GM12873 (cell line): ENCODE data around the gene OSBPL3.

Source experiments
- TF ChIP-seq, protein P1 (sequence below): IDR thresholded peaks from 2 replicates; pipeline ENCODE4 v1.5.1; 2012; ENCODE audit warnings: low read depth, mild to moderate bottlenecking, moderate library complexity, low read length, control low read depth; ENCODE audit not compliant: insufficient read depth; ENCODE audit errors: missing control alignments

Gene OSBPL3

DNA sequence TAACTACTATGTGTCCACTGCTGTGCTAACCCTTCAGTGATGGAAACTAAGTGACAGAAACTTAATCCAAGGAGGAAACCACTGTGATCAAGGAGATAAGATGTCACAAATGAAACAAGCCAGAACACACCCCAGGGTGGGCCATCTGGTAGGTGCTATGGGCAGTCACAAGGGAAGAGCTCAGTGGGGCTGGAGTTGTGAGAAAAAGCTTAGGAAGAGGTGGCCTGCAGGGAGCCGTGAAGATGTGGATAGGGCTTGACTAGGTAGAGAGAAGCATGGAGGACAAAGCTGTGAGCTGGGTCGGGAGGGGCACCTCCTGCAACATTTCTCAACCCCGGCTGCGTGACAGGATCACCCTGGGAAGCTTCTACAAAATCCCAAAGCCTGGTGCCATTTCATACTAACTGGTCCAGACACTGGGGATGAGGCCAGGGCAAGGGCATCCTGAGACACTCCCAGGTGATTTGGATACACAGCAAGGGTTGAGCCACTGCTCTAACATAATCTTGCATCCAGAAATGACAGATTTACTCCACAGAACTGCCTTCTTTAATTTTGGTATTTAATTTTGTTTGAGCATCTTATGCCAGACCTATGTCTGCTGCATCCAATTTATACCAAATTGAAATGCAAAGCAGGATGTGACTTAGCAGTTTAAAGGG lies 69.3 kb downstream of the OSBPL3 start:
- TF ChIP-seq, protein P1, sequence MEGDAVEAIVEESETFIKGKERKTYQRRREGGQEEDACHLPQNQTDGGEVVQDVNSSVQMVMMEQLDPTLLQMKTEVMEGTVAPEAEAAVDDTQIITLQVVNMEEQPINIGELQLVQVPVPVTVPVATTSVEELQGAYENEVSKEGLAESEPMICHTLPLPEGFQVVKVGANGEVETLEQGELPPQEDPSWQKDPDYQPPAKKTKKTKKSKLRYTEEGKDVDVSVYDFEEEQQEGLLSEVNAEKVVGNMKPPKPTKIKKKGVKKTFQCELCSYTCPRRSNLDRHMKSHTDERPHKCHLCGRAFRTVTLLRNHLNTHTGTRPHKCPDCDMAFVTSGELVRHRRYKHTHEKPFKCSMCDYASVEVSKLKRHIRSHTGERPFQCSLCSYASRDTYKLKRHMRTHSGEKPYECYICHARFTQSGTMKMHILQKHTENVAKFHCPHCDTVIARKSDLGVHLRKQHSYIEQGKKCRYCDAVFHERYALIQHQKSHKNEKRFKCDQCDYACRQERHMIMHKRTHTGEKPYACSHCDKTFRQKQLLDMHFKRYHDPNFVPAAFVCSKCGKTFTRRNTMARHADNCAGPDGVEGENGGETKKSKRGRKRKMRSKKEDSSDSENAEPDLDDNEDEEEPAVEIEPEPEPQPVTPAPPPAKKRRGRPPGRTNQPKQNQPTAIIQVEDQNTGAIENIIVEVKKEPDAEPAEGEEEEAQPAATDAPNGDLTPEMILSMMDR: no peak

DNA sequence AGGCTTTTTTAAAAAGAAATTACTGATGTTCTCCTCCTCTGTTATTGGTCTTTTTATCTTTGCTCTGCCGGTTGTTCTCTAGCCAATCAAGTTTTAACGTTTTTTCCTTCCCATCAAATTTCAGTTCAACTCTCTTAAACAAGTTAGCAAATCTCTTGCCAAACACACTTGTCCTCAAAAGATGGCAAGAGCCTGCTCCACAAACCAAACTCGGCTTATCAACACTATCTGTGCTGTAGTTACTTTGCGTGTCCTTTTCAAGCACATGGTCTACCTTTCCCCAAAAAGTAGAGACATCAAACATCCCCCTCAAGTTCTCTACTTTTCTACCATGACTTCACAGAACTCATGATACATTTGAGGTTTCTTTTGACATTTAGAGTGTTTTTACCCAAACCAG lies 71.3 kb downstream of the OSBPL3 start:
- TF ChIP-seq, protein P1: no peak

DNA sequence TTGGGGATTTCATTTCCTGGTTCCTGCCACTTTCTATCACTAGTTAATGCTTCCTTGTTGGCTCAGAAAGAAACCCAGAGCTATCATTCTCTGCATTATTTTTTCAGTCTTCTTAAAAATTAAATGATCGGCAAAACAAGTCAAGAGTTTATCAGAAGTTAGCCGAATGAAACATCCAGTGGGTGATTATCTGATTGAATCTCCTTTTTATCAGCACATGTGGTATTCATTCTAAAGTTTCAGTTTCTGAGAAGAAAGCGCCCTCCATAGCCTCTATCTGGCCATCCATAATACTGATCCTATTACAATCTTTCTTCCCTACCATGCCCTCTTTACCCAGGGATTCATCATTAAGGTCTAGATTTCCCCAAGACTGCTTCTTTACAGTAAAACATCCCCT lies 71.8 kb downstream of the OSBPL3 start:
- TF ChIP-seq, protein P1: no peak

DNA sequence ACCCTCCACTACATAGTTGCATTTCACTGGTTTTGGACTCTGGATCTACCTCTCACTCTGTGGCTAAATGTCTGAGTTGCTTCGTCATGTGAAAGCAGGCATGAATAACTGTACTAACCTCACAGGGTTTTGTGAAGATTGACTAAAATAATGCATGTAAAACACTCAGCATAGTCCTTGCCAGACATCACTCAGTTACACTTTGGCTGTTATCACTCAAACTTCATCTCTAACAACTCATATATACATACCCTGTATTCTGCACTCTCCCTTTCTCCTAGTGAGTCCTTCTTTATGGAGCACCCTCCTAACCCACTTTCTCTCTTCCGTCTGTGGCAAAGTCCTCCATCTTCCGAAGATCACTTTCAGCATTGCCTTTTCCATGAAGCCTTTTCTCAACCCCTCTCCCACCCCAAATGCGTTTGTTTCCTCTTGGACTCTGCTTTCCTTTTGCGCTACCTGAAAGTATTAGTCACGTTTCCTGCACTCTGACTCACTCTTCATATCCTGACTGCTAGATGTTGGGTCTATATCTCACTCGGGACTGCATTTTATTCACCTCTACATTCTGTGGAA lies 72.6 kb downstream of the OSBPL3 start:
- TF ChIP-seq, protein P1: no peak

DNA sequence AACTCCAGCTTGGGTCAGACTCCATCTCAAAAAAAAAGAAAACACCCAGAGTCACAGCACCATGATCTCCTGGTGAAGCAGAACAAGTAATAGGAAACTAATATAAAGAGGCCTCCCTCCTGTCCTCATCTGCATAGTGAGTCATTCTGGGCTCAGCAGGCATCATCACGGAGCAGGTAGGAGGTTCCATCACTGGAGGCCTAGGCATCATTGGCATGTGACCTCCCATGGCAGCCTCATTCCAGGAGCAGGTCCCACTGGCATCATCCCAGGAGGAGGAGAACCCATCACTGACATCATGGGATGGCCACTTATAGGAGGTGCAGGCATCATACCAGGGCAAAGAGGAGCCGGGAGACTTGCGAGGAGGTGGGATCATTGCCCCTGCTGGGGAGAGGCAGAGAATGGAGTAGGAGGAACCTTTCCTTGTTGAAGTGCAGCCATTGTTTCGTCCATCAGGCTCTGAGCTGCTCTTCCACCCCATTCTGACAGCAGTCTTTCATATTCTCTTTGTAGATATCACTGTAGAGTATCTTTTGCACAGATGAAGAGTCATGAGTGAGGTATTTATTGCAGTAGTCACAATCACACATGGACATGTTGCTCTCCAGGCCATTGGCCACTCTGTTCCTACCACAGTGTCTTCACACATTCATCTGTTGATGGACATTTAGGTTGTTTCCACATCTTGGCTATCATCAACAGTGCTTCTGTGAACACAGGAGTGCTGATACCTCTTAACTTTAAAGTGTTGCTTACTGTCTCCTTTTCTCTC lies 73.8 kb downstream of the OSBPL3 start:
- TF ChIP-seq, protein P1: no peak

DNA sequence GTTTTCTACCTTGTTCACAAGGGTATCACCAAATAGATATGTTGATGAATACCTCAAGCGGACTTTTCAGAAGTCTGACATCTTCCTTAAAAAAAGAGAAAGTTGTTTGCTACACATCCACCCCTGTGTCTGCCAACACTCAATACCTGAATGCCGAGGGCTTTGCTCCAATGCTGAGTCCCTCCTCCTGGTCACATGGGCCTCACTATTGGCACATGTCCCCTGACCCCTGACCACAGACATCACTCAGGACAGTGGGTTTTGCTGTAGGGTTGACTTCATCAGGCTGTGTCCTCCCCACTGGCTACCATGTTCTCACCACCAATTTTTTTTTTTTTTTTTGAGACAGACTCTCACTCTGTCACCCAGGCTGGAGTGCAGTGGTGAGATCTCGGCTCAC lies 76.4 kb downstream of the OSBPL3 start:
- TF ChIP-seq, protein P1: no peak

DNA sequence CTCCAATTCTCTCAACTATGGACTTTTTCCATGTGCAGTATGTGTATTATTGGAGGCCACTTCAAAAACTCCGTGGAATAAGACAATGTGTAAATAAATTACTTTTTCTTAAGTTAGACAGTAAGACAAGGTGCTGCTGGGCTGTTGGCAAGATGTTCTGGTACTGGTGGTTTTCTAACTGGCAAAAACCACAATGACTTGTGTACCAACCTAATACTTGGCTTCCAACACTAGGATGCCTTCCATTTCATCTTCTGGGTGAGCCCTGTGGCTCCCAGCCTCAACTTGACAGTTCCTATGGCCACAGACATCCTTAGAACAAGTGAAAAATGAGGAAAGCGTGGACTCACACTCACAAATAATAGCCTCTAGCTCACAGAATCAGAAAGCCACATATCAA lies 77.0 kb downstream of the OSBPL3 start:
- TF ChIP-seq, protein P1: no peak
